ENCODE measurements around the gene SUMO2.

DNA sequence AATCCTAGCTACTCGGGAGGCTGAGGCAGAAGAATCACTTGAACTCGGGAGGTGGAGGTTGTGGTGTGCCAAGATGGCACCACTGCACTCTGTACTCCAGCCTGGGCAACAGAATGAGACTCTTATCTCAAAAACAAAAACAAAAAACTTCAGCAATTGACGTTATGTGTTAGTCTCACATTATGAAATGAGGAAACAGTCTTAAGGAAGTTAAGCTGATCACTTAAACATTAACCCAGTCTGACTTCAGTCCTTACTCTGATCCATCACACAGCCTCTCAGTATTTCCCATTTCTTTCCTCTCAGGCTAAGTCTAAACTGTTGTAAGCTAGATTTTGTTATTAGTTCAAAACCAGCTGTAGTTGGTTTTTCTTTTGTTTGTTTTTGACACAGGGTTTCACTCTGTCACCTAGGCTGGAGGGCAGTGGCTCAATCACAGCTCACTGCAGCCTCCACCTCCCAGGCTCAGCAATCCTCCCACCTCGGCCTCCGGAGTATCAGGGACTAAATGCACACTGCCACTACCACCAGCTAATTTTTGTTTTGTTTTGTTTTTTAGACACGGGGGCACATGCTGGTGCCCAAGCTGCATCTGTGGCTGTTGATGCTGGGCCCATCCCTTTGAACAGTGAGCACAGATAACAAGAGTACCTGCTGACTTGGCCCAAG, 34.7 kb downstream of the SUMO2 start:
- TF ChIP-seq, protein P1, sequence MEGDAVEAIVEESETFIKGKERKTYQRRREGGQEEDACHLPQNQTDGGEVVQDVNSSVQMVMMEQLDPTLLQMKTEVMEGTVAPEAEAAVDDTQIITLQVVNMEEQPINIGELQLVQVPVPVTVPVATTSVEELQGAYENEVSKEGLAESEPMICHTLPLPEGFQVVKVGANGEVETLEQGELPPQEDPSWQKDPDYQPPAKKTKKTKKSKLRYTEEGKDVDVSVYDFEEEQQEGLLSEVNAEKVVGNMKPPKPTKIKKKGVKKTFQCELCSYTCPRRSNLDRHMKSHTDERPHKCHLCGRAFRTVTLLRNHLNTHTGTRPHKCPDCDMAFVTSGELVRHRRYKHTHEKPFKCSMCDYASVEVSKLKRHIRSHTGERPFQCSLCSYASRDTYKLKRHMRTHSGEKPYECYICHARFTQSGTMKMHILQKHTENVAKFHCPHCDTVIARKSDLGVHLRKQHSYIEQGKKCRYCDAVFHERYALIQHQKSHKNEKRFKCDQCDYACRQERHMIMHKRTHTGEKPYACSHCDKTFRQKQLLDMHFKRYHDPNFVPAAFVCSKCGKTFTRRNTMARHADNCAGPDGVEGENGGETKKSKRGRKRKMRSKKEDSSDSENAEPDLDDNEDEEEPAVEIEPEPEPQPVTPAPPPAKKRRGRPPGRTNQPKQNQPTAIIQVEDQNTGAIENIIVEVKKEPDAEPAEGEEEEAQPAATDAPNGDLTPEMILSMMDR (IDR thresholded peaks at IDR 0.05): no peak
- TF ChIP-seq POLR2AphosphoS5 (IDR thresholded peaks at IDR 0.05; ENCODE audit: low read depth, low read length) (no peak), SIN3A (IDR thresholded peaks at IDR 0.05; ENCODE audit: borderline replicate concordance, insufficient read depth, low read depth, low read length) (no peak)
